Brain microvascular endothelial cell (primary cell): ENCODE measurements around the gene KIRREL3.

ENCODE experiments used
- DNase-seq: peaks from one replicate; pipeline ENCODE4 v3.0.0-alpha.2; 2020
- H3K27ac ChIP-seq: fragments of 250-450 bp; sonication (Bioruptor Pico); 2 replicates; pipeline ENCODE4 v1.5.1; 2020; ENCODE audit warnings: mild to moderate bottlenecking, moderate library complexity
- H3K27me3 ChIP-seq: fragments of 250-450 bp; sonication (Bioruptor Pico); replicated peaks from 2 replicates; pipeline ENCODE4 v1.5.1; 2020; ENCODE audit warnings: mild to moderate bottlenecking
- H3K36me3 ChIP-seq: fragments of 250-450 bp; sonication (Bioruptor Pico); replicated peaks from 2 replicates; pipeline ENCODE4 v1.5.1; 2020; ENCODE audit warnings: mild to moderate bottlenecking
- H3K4me3 ChIP-seq: 2 replicates; pipeline ENCODE4 v1.5.1; 2011; ENCODE audit warnings: low read depth, mild to moderate bottlenecking, control low read depth, low read length, moderate library complexity
- in situ Hi-C: cut with HindIII; loops from 2 replicates; pipeline ENCODE4 v1.10.0; 2017; ENCODE audit warnings: low sequenced_read_pairs, low pct_ligation_motif_present
- TF ChIP-seq, protein P1 (sequence below): IDR thresholded peaks from 2 replicates; pipeline ENCODE4 v1.5.1; 2011; ENCODE audit warnings: low read depth, mild to moderate bottlenecking, moderate library complexity, low read length, control low read depth, inconsistent platforms; ENCODE audit errors: missing control alignments

KIRREL3 gene

DNA sequence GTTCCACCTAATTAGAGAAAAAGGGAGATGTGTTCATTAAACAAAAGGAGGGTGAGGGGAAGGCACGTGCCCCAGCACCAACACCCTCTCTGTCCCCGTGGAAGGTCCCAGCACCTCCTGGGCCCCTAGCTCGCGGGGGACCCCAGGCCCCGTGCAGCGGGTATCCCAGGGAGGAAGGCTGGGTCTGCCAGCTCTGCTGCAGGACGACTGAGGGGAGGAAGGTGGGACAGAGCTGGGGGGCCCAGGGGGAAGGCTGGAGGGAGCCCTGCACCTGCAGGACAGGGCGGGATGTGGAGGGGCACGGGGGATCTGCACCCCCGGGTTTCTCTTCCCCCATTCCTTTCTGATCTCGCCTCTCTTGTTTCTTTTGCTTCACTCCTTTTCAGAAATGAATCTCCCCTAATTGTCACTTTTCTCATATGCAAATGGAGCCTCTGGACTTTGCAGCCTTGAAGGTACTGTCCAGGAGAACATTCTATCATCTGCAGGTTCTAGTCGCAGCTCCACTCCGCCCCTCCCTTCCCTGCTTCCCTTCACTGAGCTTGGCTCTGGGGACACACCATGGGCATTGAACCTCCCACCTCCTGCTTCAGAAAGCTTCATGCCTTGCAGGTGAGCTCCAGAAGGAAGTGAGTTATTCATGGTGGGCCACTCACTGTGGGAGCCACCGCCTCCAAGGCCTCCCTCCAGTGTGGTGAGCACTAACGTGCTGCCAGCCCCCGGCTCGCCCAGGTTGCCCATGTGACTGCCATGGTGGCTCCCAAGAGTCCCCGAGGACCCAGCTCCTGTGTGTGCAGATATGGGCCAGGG is 534.1 kb downstream of the KIRREL3 start:
- in situ Hi-C loops: no loop called here
- Histone ChIP-seq H3K27me3 (no peaks in the 10 kb centered on the region), H3K27ac (no peak overlapping the region), H3K36me3 (no peaks in the 10 kb centered on the region), H3K4me3 (no peak overlapping the region)
- TF ChIP-seq, protein P1, sequence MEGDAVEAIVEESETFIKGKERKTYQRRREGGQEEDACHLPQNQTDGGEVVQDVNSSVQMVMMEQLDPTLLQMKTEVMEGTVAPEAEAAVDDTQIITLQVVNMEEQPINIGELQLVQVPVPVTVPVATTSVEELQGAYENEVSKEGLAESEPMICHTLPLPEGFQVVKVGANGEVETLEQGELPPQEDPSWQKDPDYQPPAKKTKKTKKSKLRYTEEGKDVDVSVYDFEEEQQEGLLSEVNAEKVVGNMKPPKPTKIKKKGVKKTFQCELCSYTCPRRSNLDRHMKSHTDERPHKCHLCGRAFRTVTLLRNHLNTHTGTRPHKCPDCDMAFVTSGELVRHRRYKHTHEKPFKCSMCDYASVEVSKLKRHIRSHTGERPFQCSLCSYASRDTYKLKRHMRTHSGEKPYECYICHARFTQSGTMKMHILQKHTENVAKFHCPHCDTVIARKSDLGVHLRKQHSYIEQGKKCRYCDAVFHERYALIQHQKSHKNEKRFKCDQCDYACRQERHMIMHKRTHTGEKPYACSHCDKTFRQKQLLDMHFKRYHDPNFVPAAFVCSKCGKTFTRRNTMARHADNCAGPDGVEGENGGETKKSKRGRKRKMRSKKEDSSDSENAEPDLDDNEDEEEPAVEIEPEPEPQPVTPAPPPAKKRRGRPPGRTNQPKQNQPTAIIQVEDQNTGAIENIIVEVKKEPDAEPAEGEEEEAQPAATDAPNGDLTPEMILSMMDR: no peak
- DNase-seq: no peak

DNA sequence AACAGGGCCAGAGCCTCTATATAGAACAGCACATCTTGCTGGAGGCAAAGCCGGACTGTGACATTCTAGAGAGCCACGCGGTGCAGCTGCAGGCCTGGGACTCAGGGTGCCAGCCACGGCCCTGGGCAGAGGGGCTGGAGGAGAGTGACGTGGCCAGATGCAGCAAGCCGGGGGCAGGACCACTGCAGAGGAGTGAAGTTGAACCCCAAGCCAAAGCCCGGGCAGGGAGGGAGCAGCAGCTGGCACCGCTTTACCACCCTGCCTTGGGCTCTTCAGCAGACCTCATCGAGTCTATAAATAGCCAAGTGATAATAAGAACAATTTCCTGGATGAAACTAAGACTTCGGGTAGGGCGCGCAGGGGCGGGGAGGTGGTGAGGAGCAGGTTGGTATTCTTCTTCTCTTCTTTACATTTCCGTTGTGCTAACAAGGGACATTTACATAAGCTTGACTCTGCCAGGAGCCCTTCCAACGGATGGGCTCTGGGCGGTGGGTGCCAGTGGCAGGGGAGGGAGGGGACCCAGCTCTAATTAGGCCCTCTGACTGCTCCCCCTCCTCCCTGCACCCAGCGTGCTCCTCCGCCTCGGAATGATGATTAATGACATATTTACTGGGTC is 534.9 kb downstream of the KIRREL3 start:
- in situ Hi-C loops: no loop called here
- Histone ChIP-seq H3K36me3 (no peaks in the 10 kb centered on the region), H3K27ac (no peak overlapping the region), H3K27me3 (no peaks in the 10 kb centered on the region), H3K4me3 (no peak overlapping the region)
- DNase-seq: no peak
- TF ChIP-seq, protein P1: no peak

DNA sequence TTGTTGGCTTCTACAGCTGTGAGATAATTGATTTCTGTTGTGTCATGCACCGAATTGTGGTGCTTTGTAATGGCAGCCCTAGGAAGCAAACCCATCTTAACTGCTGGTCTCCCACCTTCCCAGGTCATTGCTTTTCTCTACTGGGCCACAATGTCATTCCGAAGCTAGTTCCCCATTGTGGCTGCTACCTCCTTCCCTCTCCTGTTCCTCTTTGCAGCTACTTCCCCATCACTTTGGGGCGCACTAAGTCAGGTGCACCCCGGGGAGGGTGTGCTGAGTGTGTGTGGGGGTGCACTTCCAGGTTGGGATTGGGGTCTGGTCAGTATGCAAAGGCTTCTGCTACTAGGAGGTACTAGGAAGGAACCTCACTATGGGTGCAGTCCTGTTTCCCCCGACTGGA is 535.8 kb downstream of the KIRREL3 start:
- H3K36me3 ChIP-seq: no peaks in the 10 kb centered on the region
- no peak for DNase-seq
- no peak overlapping the region for H3K4me3 ChIP-seq
- no peaks in the 10 kb centered on the region for H3K27me3 ChIP-seq
- TF ChIP-seq, protein P1: no peak
- H3K27ac ChIP-seq: no peak overlapping the region
- in situ Hi-C loops: no loop called here

DNA sequence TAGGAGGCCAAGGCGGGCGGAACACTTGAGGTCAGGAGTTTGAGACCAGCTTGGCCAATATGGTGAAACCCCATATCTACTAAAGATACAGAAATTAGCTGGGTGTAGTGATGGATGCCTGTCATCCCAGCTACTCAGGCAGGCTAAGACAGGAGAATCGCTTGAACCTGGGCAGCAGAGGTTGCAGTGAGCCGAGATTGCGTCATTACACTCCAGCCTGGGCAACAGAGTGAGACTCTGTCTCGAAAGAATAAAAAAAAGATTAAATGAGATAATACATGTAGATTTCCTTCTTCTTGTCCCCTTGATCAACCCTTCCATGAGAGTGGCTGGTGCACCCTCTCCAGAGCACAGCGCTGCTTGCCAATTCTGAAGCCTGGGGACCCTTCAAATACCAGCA is 538.1 kb downstream of the KIRREL3 start:
- in situ Hi-C loops: no loop called here
- Histone ChIP-seq H3K27ac (no peak overlapping the region), H3K36me3 (no peaks in the 10 kb centered on the region), H3K4me3 (no peak overlapping the region), H3K27me3 (no peaks in the 10 kb centered on the region)
- TF ChIP-seq, protein P1: no peak
- DNase-seq: no peak

DNA sequence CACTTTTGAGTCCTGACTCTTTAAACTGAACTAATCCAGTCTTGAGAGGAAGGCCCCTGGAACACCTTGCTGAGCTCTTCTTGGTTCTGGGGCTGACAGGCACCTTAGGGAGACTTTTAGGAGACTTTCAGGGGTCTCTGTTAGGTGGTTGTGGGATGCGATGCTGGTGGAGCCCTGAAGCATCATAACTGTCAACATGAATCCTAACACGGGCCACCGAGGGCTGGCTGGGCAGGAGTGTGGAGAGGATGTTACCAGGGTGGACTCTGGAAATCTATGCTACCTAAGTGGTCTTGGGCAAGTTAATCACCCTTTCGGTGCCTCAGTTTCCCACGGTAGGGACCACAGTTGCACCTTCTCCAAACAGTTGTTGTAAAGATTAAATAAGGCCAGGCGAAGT is 538.6 kb downstream of the KIRREL3 start:
- in situ Hi-C loops: no loop called here
- H3K27me3 ChIP-seq: no peaks in the 10 kb centered on the region
- no peak for DNase-seq

More for the DNA sequence above, 538.6 kb downstream of the KIRREL3 start:
- no peaks in the 10 kb centered on the region for H3K36me3 ChIP-seq
- no peak overlapping the region for H3K4me3 ChIP-seq
- TF ChIP-seq, protein P1: no peak
- H3K27ac ChIP-seq: no peak overlapping the region
